ENCODE data around the gene CFAP57. TPM values are rescaled to one million over a fixed set of nuclear protein-coding genes. Genes with fewer than 3 reads are reported as not detected.
A peak's percentile ranks its signal among the peaks of the same experiment; 100 is the strongest.

The CFAP57 gene
- total RNA-seq, 2 donors from 2014 or later = 0.25 TPM; not detected in 1

DNA sequence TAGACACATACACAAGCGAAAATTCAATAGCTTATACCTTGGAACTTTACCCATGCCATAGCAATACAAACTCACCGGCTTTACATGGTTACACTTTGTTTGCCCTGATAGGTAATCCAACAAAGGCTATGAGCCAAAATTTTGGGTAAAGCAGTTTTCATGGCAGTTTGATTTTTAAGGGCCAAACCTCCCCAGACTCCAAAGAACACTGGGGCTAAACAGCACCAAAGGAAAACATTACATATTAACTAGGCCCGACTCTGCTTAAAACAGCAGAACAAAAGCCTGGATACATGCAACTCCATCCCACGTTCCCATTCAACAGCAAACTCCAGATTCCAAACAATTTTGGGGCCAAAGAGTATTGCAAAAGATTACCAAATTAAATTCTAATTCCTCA, 93.3 kb downstream of the CFAP57 start:
- DNase-seq (ENCODE audit: low spot score) = no peak
- H3K4me1 Mint-ChIP-seq (ENCODE audit: low read depth in 2 of 2) = peaks cover 5 to 6% of the 10 kb centered on the region in 2 donors
- H3K9me3 Mint-ChIP-seq = no peaks in the 10 kb centered on the region
- peaks cover 7% of the 10 kb centered on the region for H3K36me3 Mint-ChIP-seq
- H3K27ac Mint-ChIP-seq = no peak overlapping the region
- peaks cover 8 to 12% of the 10 kb centered on the region in 2 donors for H3K27me3 Mint-ChIP-seq
- ATAC-seq = no peak
- no peak overlapping the region for H3K4me3 Mint-ChIP-seq

DNA sequence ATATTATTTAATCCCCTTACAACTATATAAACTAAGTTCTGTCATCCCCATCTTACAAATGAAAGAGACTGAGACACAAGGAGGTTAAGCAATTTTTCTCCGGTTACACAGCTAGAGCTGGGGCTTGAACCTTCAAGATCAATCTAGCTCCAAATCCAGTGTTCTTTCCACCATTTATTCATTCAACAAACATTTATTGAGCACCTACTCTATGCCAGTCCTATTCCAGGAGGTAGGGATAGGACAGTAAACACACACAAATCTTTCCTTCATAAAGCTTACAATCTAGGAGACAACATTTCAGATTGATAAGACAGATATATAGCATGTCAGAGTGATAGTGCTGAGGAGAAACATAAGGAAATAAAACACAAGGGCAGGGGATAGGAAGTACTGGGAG, 94.8 kb downstream of the CFAP57 start:
- ATAC-seq = no peak

DNA sequence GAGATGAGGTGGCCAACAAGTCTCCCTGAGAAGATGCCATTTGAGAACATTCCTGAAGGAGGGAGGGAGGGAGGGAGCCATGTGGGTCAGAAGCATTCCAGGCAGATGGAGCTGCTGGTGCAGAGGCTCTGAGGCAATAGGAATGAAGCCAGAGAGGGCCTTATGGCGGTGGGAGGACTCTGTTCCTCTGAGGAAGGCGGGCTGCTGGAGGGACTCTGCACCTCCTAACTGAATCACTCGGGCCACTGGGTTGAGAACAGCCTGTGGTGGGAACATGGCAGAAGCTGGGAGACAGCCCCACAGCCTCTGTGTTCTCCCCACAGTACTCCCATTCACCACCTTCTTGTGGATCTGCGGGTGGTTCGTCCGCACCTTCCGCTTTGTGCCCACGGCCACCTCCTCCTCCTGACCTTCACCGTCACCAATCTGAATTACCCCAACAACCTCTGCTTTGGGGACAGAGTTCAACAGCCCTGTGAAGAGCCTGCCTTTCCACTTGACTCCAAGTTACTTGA, 95.2 kb downstream of the CFAP57 start:
- no peak overlapping the region for H3K27ac Mint-ChIP-seq
- DNase-seq (ENCODE audit: low spot score) (no peak), ATAC-seq (peak in 1 of 2 donors; percentile 52)
- no peak overlapping the region for H3K4me3 Mint-ChIP-seq
- peaks cover 7% of the 10 kb centered on the region for H3K36me3 Mint-ChIP-seq
- peaks cover 17 to 18% of the 10 kb centered on the region in 2 donors for H3K4me1 Mint-ChIP-seq (ENCODE audit: low read depth in 2 of 2)
- H3K27me3 Mint-ChIP-seq = peaks cover 16 to 18% of the 10 kb centered on the region in 2 donors
- no peaks in the 10 kb centered on the region for H3K9me3 Mint-ChIP-seq

More for the DNA sequence above, 94.8 kb downstream of the CFAP57 start:
- DNase-seq (ENCODE audit: low spot score) = no peak
- no peak overlapping the region for H3K27ac Mint-ChIP-seq
- H3K9me3 Mint-ChIP-seq = no peaks in the 10 kb centered on the region
- H3K4me1 Mint-ChIP-seq (ENCODE audit: low read depth in 2 of 2) = peaks cover 16 to 18% of the 10 kb centered on the region in 2 donors
- H3K27me3 Mint-ChIP-seq = peaks cover 16 to 18% of the 10 kb centered on the region in 2 donors
- H3K36me3 Mint-ChIP-seq = peaks cover 7% of the 10 kb centered on the region
- H3K4me3 Mint-ChIP-seq = no peak overlapping the region

DNA sequence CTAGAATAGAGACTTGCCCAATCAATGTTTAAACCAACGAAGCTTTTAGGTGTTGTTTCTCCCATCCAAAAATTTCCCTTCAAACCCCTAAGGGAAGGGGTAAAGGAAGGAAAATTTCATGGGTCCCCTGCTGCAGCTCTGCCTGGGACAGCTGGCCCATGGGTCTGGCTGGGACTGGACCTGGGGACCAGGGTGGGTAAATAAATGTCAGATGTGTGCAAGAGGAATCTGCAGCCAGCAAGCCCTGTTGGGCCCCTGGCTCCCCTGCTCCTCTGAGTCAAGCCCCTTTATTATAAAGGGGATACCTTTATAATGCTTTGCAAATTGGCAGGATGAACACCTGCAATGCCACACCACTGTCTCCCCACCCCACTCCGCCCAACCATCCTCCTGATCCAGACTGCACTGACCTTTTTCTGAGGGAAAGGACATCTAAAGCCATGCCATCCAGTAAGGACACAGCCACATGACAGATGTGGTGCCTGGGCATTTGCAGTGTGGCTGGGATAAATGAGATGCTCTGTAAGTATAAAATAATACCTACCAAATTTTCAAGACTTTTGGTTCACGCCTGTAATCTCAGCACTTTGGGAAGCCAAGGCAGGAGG, 95.8 kb downstream of the CFAP57 start:
- no peak overlapping the region for H3K4me3 Mint-ChIP-seq
- H3K36me3 Mint-ChIP-seq = peaks cover 7% of the 10 kb centered on the region
- no peak overlapping the region for H3K27ac Mint-ChIP-seq
- H3K9me3 Mint-ChIP-seq = no peaks in the 10 kb centered on the region
- peaks cover 17 to 18% of the 10 kb centered on the region in 2 donors for H3K4me1 Mint-ChIP-seq (ENCODE audit: low read depth in 2 of 2)
- peaks cover 16 to 18% of the 10 kb centered on the region in 2 donors for H3K27me3 Mint-ChIP-seq
- ATAC-seq (no peak), DNase-seq (ENCODE audit: low spot score) (no peak)

DNA sequence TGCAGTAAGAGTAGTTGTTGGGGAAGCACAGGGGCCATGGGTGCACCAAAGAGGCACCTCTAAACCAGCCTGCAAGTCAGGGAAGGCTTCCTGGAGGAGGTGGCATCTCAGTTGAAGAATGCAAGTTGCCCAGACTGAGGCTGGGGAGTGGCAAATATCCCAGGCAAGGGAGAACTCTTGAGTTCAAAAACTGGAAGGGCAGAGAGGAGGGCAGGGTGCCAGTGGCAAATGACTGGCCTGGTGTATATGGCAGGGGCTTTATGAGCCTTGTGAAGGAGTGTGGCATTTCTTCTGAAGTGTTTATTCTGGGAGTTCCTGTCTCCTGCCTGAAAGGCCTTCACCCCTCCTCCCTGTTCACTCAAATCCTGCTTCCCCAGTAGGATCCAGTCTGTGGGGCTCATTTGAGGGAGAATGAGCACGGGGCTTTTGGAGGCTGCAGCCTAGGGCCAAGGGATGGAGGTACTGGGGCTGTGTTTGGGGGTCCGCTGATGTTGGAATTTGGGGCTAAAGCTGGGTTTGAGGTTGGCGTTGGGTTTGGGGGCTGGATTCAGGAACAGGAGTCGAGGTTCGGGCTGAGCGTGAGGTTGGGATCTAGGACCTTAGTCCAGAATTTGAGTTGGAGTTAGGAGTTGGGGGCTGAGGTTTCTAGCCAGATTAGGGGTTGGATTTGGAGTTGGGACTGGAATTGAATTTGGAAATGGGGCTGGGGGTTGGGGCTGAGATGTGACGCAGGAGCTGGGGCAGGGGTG, 97.7 kb downstream of the CFAP57 start, which contains the start of gene TMEM125:
TSS of gene TMEM125 (plus strand) at position 357 of the 749 bp plus-strand sequence. CDS start 2,740 bp downstream, outside the sequence.
- Mint-ChIP-seq H3K4me1 (ENCODE audit: low read depth in 2 of 2) (peaks cover 24 to 26% of the 10 kb centered on the region in 2 donors), H3K36me3 (no peaks in the 10 kb centered on the region), H3K4me3 (peak within 1 kb of the TSS; percentile 60), H3K27me3 (peaks cover 10 to 11% of the 10 kb centered on the region in 2 donors), H3K9me3 (peaks cover 3% of the 10 kb centered on the region), H3K27ac (no peak within 1 kb of the TSS)
- ATAC-seq (no peak), DNase-seq (ENCODE audit: low spot score) (no peak)

DNA sequence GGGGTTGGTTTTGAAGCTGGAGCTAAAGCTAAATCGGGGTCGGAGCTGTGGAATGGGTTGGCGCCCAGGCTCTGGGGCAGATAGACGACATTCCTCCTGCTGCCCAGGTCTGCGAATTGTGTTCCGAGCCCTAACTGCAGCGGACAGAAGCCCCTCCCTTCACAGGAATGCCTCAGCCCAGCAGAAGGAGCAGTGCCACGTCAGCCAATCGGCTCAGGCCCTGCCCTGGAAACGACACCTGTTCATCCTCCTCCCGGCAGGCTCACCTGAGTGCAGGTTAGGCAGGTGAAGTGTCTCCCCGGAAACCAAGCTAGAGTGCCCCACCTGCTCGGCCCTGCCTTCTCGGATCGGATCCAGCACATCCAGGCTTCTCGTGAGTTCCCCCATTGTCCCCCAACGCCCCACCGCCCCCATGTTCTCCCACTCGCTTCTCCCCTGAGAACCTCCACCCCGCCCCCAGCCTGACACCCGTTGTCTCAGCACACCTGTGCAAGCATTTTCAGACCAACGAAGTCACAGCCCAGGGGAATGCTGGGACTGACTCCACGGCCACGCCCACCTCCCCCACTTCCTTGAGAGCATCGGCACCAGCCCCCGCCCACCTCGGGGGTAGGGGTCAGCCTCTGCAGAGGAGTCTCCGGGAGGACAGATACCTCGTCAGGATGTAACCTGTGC, 98.4 kb downstream of the CFAP57 start:
- Mint-ChIP-seq H3K27me3 (peaks cover 10 to 11% of the 10 kb centered on the region in 2 donors), H3K9me3 (peaks cover 3% of the 10 kb centered on the region), H3K36me3 (no peaks in the 10 kb centered on the region), H3K27ac (peak overlapping the region in 1 of 2 donors; percentile 73), H3K4me1 (ENCODE audit: low read depth in 2 of 2) (peaks cover 32 to 34% of the 10 kb centered on the region in 2 donors), H3K4me3 (peak overlapping the region; percentile 60)
- no peak for ATAC-seq
- no peak for DNase-seq (ENCODE audit: low spot score)

DNA sequence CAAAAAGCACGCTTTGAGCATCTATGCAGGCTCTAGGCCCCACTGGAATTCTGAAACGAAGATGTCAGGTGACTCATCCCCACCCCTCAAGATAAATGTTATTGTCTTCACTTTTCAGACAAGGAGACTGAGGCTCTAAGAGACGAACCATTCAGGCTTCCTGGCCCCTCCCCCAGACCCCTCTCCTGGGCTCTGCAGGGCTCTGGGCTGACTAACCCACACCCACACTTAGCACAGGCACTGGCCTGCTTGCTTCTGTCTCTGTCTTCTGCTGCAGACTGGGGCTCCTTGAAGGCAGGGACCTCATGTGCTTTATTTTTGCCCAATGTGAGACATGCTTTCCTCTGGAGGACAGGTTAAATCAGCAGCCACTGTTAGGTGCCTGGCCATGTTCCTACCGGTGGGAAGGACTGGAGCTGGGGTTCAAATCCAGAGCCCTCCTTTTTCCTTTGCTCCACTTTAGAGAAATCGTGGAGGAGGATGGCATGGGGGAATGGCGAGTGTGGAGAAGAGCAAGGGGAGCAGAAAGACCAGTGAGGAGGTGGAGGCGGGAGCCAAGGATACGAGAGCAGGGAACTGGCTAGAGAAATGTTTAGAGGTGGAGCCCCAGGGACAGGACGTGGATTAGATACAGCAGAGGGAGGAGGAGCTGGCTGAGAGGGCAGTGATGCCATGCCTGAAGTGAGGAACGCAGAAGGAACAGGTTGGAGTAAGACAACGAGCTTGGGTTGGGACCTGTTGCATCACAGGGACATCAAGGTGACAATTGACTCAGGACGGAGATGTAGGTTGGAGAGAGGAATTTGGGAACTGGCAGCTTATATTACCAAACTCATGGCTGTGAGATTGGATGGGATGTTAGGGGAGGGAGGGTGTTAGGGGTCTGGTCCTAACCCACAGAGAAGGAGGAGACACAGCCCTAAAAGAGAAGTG, 99.3 kb downstream of the CFAP57 start:
- DNase-seq (ENCODE audit: low spot score) = no peak
- Mint-ChIP-seq H3K4me3 (peak overlapping the region; percentile 52), H3K9me3 (peaks cover 3% of the 10 kb centered on the region), H3K27me3 (peaks cover 10 to 11% of the 10 kb centered on the region in 2 donors), H3K36me3 (no peaks in the 10 kb centered on the region), H3K27ac (peak overlapping the region in 1 of 2 donors; percentile 73), H3K4me1 (ENCODE audit: low read depth in 2 of 2) (peaks cover 32 to 35% of the 10 kb centered on the region in 2 donors)
- ATAC-seq = no peak

DNA sequence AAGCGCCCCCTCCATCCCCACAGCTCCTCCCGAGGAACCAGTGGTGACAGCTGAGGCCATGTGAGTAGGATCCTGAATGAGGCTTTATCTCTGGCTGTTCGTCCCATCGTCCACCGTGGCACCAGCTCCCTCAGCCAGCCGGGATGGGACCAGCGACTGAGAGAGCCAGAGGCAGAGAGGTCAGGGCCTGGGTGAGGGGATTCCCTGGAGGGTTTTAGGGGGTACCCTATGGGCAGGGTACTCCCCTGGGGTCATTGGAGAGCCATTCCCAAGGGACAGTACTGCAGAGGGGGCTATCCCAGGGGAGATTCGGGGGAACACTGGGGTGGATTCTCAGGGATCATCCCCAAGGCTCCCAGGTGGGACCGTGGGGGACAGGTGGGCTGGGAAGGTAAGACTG, 100.0 kb downstream of the CFAP57 start:
- Mint-ChIP-seq H3K9me3 (peaks cover 3% of the 10 kb centered on the region), H3K4me3 (no peak overlapping the region), H3K4me1 (ENCODE audit: low read depth in 2 of 2) (peaks cover 32 to 35% of the 10 kb centered on the region in 2 donors), H3K27me3 (peaks cover 7 to 11% of the 10 kb centered on the region in 2 donors), H3K27ac (peak overlapping the region in 1 of 2 donors; percentile 73), H3K36me3 (no peaks in the 10 kb centered on the region)
- ATAC-seq = no peak
- no peak for DNase-seq (ENCODE audit: low spot score)

DNA sequence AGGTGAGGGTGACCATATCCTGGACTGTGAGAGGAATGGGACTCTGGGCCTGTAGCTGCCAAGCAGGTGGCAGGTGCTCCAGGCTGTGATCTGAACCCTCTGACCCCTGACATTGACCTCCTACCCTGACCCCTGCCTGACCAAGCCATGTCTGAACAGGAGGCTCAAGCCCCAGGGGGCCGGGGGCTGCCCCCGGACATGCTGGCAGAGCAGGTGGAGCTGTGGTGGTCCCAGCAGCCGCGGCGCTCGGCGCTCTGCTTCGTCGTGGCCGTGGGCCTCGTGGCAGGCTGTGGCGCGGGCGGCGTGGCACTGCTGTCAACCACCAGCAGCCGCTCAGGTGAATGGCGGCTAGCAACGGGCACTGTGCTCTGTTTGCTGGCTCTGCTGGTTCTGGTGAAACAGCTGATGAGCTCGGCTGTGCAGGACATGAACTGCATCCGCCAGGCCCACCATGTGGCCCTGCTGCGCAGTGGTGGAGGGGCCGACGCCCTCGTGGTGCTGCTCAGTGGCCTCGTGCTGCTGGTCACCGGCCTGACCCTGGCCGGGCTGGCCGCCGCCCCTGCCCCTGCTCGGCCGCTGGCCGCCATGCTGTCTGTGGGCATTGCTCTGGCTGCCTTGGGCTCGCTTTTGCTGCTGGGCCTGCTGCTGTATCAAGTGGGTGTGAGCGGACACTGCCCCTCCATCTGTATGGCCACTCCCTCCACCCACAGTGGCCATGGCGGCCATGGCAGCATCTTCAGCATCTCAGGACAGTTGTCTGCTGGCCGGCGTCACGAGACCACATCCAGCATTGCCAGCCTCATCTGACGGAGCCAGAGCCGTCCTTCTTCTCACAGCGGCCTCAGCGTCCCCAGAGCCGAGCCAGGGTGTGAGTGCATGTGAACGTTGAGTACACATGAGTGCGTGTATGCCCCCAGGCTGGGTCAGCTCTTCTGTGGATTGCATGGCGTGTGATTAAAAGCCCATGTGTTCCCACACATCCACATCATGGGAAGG, 100.7 kb downstream of the CFAP57 start:
- ATAC-seq = no peak
- peaks cover 3% of the 10 kb centered on the region for H3K9me3 Mint-ChIP-seq
- H3K27me3 Mint-ChIP-seq = peaks cover 7 to 11% of the 10 kb centered on the region in 2 donors
- DNase-seq (ENCODE audit: low spot score) = no peak
- no peak overlapping the region for H3K4me3 Mint-ChIP-seq
- H3K36me3 Mint-ChIP-seq = no peaks in the 10 kb centered on the region
- H3K4me1 Mint-ChIP-seq (ENCODE audit: low read depth in 2 of 2) = peaks cover 32 to 35% of the 10 kb centered on the region in 2 donors
- no peak overlapping the region for H3K27ac Mint-ChIP-seq

DNA sequence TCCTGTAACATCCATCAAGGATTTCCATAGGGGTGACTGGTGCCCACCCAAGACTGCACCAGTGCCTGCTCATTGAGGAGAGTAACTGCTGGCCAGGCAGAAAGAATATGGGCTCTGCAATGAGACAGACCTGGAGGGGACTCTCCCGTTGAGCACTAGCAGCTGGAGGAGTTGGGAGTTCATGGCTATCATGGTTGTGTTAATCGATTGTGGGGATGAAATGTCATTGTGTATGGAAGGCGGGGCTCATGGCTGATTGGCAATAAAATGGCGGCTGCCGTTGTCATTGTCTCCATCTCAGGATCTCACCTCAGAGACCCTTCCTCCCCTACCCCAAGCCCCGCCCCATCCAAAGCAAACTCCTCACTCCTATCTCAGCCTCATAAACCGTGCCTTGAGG, 101.6 kb downstream of the CFAP57 start:
- DNase-seq (ENCODE audit: low spot score) (no peak), ATAC-seq (no peak)
- H3K9me3 Mint-ChIP-seq = peaks cover 3% of the 10 kb centered on the region
- peaks cover 7 to 11% of the 10 kb centered on the region in 2 donors for H3K27me3 Mint-ChIP-seq
- H3K27ac Mint-ChIP-seq = peak overlapping the region in 1 of 2 donors; percentile 89
- no peaks in the 10 kb centered on the region for H3K36me3 Mint-ChIP-seq
- no peak overlapping the region for H3K4me3 Mint-ChIP-seq
- peaks cover 32 to 35% of the 10 kb centered on the region in 2 donors for H3K4me1 Mint-ChIP-seq (ENCODE audit: low read depth in 2 of 2)

DNA sequence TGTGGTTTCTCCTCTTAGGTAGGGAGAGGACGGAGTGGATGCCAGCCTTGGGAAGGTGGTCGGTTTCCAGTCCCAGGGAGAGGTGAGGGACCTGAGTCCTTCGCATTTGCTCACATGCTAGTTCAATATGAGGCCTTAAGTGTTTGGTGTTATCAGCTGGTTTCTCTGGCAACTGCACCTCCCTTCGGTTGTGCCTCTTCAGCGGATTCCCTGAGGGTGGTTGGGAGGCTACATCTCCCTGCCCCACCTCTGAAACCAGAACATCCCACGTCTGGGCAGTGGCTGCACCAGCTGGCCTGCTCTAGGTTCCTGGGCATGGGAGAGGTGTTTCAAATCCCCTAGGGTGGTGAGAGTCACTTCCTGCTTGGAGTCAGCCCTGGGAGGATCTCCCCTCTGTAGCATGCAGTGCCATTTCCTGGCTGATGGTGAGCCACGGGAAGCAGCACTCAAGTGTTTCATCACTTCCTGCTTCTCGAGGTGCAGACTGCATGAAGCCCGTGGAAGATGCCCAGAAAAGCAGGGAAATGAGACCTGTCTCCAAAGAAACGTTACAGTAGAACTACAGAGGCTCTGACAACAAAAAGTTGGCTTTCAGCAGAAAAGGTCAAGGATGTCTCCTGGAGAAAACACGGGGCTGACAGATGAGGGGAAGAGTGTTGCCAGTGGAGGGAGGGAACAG, 102.1 kb downstream of the CFAP57 start:
- Mint-ChIP-seq H3K27me3 (peaks cover 7 to 11% of the 10 kb centered on the region in 2 donors), H3K4me3 (peak overlapping the region; percentile 71), H3K36me3 (no peaks in the 10 kb centered on the region), H3K27ac (peak overlapping the region; percentile 89 to 92), H3K9me3 (peaks cover 3% of the 10 kb centered on the region), H3K4me1 (ENCODE audit: low read depth in 2 of 2) (peaks cover 32 to 35% of the 10 kb centered on the region in 2 donors)
- ATAC-seq (peak; percentile 83 to 87), DNase-seq (ENCODE audit: low spot score) (peak; percentile 73)

Data from natural killer cell treated with Interleukin-12 subunit alpha and Interleukin-12 subunit beta and Interleukin-15 and Interleukin-18, amount 100 ng/mL, for 72 hours (primary cell).